ENCODE data around the gene FSD2. TPM values are rescaled to one million over a fixed set of nuclear protein-coding genes. Genes with fewer than 3 reads are reported as not detected.

The FSD2 gene
- polyA plus RNA-seq, 4 donors = 0.18 to 0.45 TPM; not detected in 2

GRCh38 chr15:82835391-82835917 is 29.6 kb upstream of the FSD2 start:
- H3K27ac ChIP-seq (ENCODE audit: low read depth in 1 of 3, low read length in 2 of 3) = no peak overlapping the region
- no peak for DNase-seq
- no peaks in the 10 kb centered on the region for H3K4me1 ChIP-seq (ENCODE audit: control insufficient read depth in 3 of 3, insufficient read depth in 2 of 3, low read depth in 1 of 3, low read length in 2 of 3)
- no peaks in the 10 kb centered on the region for H3K27me3 ChIP-seq (ENCODE audit: control insufficient read depth in 3 of 3, insufficient read depth in 3 of 3, low read length in 3 of 3)
- no peak overlapping the region for H3K4me3 ChIP-seq (ENCODE audit: low read depth in 1 of 3, low read length in 3 of 3)
- H3K36me3 ChIP-seq (ENCODE audit: control insufficient read depth in 3 of 3, insufficient read depth in 2 of 3, low read depth in 1 of 3, low read length in 3 of 3) = peaks cover 25 to 52% (median 27%) of the 10 kb centered on the region in 3 donors
- H3K9me3 ChIP-seq (ENCODE audit: control insufficient read depth in 2 of 2, insufficient read depth in 1 of 2, low read depth in 1 of 2, low read length in 1 of 2) = no peaks in the 10 kb centered on the region
- FAIRE-seq = no peak
- 97 to 98% (median 98%) methylated on average over 7 of the region's 7 CpGs for WGBS, 3 donors

- Histone ChIP-seq H3K4me1 (ENCODE audit: control insufficient read depth in 3 of 3, insufficient read depth in 2 of 3, low read depth in 1 of 3, low read length in 2 of 3) (no peaks in the 10 kb centered on the region), H3K36me3 (ENCODE audit: control insufficient read depth in 3 of 3, insufficient read depth in 2 of 3, low read depth in 1 of 3, low read length in 3 of 3) (peaks cover 25 to 59% (median 34%) of the 10 kb centered on the region in 3 donors), H3K9me3 (ENCODE audit: control insufficient read depth in 2 of 2, insufficient read depth in 1 of 2, low read depth in 1 of 2, low read length in 1 of 2) (no peaks in the 10 kb centered on the region), H3K27me3 (ENCODE audit: control insufficient read depth in 3 of 3, insufficient read depth in 3 of 3, low read length in 3 of 3) (no peaks in the 10 kb centered on the region), H3K4me3 (ENCODE audit: low read depth in 1 of 3, low read length in 3 of 3) (no peak overlapping the region), H3K27ac (ENCODE audit: low read depth in 1 of 3, low read length in 2 of 3) (no peak overlapping the region)
- 88 to 98% (median 96%) methylated on average over 4 of the region's 4 CpGs for WGBS, 3 donors
- FAIRE-seq (no peak), DNase-seq (no peak)
These were observed 27.5 kb upstream of the FSD2 start for GRCh38 chr15:82833362-82833682.

- Histone ChIP-seq H3K27ac (ENCODE audit: low read depth in 1 of 3, low read length in 2 of 3) (no peak overlapping the region), H3K4me1 (ENCODE audit: control insufficient read depth in 3 of 3, insufficient read depth in 2 of 3, low read depth in 1 of 3, low read length in 2 of 3) (no peaks in the 10 kb centered on the region), H3K9me3 (ENCODE audit: control insufficient read depth in 2 of 2, insufficient read depth in 1 of 2, low read depth in 1 of 2, low read length in 1 of 2) (no peaks in the 10 kb centered on the region), H3K4me3 (ENCODE audit: low read depth in 1 of 3, low read length in 3 of 3) (no peak overlapping the region), H3K27me3 (ENCODE audit: control insufficient read depth in 3 of 3, insufficient read depth in 3 of 3, low read length in 3 of 3) (no peaks in the 10 kb centered on the region), H3K36me3 (ENCODE audit: control insufficient read depth in 3 of 3, insufficient read depth in 2 of 3, low read depth in 1 of 3, low read length in 3 of 3) (peaks cover 29 to 58% (median 38%) of the 10 kb centered on the region in 3 donors)
- FAIRE-seq (no peak), DNase-seq (no peak)
- WGBS, 3 donors = 72 to 83% (median 74%) methylated on average over 13 of the region's 13 CpGs
These were observed 26.9 kb upstream of the FSD2 start for GRCh38 chr15:82832601-82833361.

GRCh38 chr15:82831894-82832600 is 26.2 kb upstream of the FSD2 start:
- WGBS, 3 donors = 90 to 94% (median 94%) methylated on average over 5 of the region's 5 CpGs
- peaks cover 27 to 55% (median 38%) of the 10 kb centered on the region in 3 donors for H3K36me3 ChIP-seq (ENCODE audit: control insufficient read depth in 3 of 3, insufficient read depth in 2 of 3, low read depth in 1 of 3, low read length in 3 of 3)

DNA sequence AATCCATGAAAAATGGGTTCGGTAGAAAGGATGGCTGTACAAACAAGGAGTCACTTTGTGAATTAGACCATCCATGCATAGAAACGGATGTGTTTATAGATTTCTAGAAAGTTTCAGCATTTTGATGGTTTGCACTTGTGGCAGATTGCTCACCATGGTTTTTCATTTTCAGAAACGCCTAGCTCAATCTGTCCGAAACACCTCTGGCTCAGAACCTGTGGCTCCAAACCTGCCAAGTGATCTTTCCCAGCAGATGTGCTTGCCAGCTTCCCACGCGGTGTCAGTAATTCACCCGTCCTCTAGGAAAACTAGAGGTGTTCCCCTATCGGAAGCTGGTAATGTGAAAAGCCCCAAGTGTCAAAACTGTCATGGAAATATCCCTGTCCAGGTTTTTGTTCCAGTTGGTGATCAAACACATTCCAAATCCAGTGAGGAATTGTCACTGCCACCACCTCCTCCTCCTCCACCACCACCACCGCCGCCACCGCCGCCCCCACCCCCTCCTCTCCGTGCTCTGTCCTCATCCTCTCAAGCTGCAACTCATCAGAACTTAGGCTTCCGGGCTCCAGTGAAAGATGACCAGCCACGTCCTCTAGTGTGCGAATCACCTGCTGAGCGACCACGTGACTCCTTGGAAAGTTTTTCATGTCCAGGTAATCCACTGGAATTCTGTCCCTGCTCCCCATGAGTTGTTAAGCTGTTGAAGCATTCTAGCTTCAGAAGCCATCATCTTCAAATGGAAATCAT is 24.7 kb upstream of the FSD2 start:
- no peak overlapping the region for H3K4me3 ChIP-seq (ENCODE audit: low read depth in 1 of 3, low read length in 3 of 3)
- FAIRE-seq (no peak), DNase-seq (no peak)
- H3K9me3 ChIP-seq (ENCODE audit: control insufficient read depth in 2 of 2, insufficient read depth in 1 of 2, low read depth in 1 of 2, low read length in 1 of 2) = no peaks in the 10 kb centered on the region
- no peak overlapping the region for H3K27ac ChIP-seq (ENCODE audit: low read depth in 1 of 3, low read length in 2 of 3)
- H3K4me1 ChIP-seq (ENCODE audit: control insufficient read depth in 3 of 3, insufficient read depth in 2 of 3, low read depth in 1 of 3, low read length in 2 of 3) = no peaks in the 10 kb centered on the region
- H3K27me3 ChIP-seq (ENCODE audit: control insufficient read depth in 3 of 3, insufficient read depth in 3 of 3, low read length in 3 of 3) = no peaks in the 10 kb centered on the region
- H3K36me3 ChIP-seq (ENCODE audit: control insufficient read depth in 3 of 3, insufficient read depth in 2 of 3, low read depth in 1 of 3, low read length in 3 of 3) = peaks cover 25 to 48% (median 37%) of the 10 kb centered on the region in 3 donors
- WGBS, 3 donors = 85 to 91% (median 91%) methylated on average over 18 of the region's 18 CpGs

More at GRCh38 chr15:82831894-82832600, 26.2 kb upstream of the FSD2 start:
- no peak overlapping the region for H3K27ac ChIP-seq (ENCODE audit: low read depth in 1 of 3, low read length in 2 of 3)
- no peaks in the 10 kb centered on the region for H3K27me3 ChIP-seq (ENCODE audit: control insufficient read depth in 3 of 3, insufficient read depth in 3 of 3, low read length in 3 of 3)
- FAIRE-seq (no peak), DNase-seq (no peak)
- no peaks in the 10 kb centered on the region for H3K4me1 ChIP-seq (ENCODE audit: control insufficient read depth in 3 of 3, insufficient read depth in 2 of 3, low read depth in 1 of 3, low read length in 2 of 3)
- no peaks in the 10 kb centered on the region for H3K9me3 ChIP-seq (ENCODE audit: control insufficient read depth in 2 of 2, insufficient read depth in 1 of 2, low read depth in 1 of 2, low read length in 1 of 2)
- no peak overlapping the region for H3K4me3 ChIP-seq (ENCODE audit: low read depth in 1 of 3, low read length in 3 of 3)

GRCh38 chr15:82829234-82829633 is 23.4 kb upstream of the FSD2 start:
- Histone ChIP-seq H3K4me1 (ENCODE audit: control insufficient read depth in 3 of 3, insufficient read depth in 2 of 3, low read depth in 1 of 3, low read length in 2 of 3) (no peaks in the 10 kb centered on the region), H3K27ac (ENCODE audit: low read depth in 1 of 3, low read length in 2 of 3) (no peak overlapping the region), H3K9me3 (ENCODE audit: control insufficient read depth in 2 of 2, insufficient read depth in 1 of 2, low read depth in 1 of 2, low read length in 1 of 2) (no peaks in the 10 kb centered on the region), H3K36me3 (ENCODE audit: control insufficient read depth in 3 of 3, insufficient read depth in 2 of 3, low read depth in 1 of 3, low read length in 3 of 3) (peaks cover 26 to 48% (median 36%) of the 10 kb centered on the region in 3 donors), H3K4me3 (ENCODE audit: low read depth in 1 of 3, low read length in 3 of 3) (no peak overlapping the region), H3K27me3 (ENCODE audit: control insufficient read depth in 3 of 3, insufficient read depth in 3 of 3, low read length in 3 of 3) (no peaks in the 10 kb centered on the region)
- no peak for FAIRE-seq
- DNase-seq = no peak
- 93 to 98% (median 97%) methylated on average over 4 of the region's 4 CpGs for WGBS, 3 donors

- Histone ChIP-seq H3K27me3 (ENCODE audit: control insufficient read depth in 3 of 3, insufficient read depth in 3 of 3, low read length in 3 of 3) (no peaks in the 10 kb centered on the region), H3K27ac (ENCODE audit: low read depth in 1 of 3, low read length in 2 of 3) (no peak overlapping the region), H3K4me1 (ENCODE audit: control insufficient read depth in 3 of 3, insufficient read depth in 2 of 3, low read depth in 1 of 3, low read length in 2 of 3) (no peaks in the 10 kb centered on the region), H3K36me3 (ENCODE audit: control insufficient read depth in 3 of 3, insufficient read depth in 2 of 3, low read depth in 1 of 3, low read length in 3 of 3) (peaks cover 18 to 46% (median 33%) of the 10 kb centered on the region in 3 donors), H3K4me3 (ENCODE audit: low read depth in 1 of 3, low read length in 3 of 3) (no peak overlapping the region), H3K9me3 (ENCODE audit: control insufficient read depth in 2 of 2, insufficient read depth in 1 of 2, low read depth in 1 of 2, low read length in 1 of 2) (no peaks in the 10 kb centered on the region)
- DNase-seq (no peak), FAIRE-seq (no peak)
- 52 to 67% (median 63%) methylated on average over 1 of the region's 1 CpG for WGBS, 3 donors
These were observed 22.2 kb upstream of the FSD2 start for GRCh38 chr15:82828075-82828474.

GRCh38 chr15:82823049-82823448 is 17.2 kb upstream of the FSD2 start:
- Histone ChIP-seq H3K9me3 (ENCODE audit: control insufficient read depth in 2 of 2, insufficient read depth in 1 of 2, low read depth in 1 of 2, low read length in 1 of 2) (peaks cover 0 to 4% of the 10 kb centered on the region in 2 donors), H3K27ac (ENCODE audit: low read depth in 1 of 3, low read length in 2 of 3) (no peak overlapping the region), H3K36me3 (ENCODE audit: control insufficient read depth in 3 of 3, insufficient read depth in 2 of 3, low read depth in 1 of 3, low read length in 3 of 3) (peaks cover 10 to 39% (median 13%) of the 10 kb centered on the region in 3 donors), H3K27me3 (ENCODE audit: control insufficient read depth in 3 of 3, insufficient read depth in 3 of 3, low read length in 3 of 3) (no peaks in the 10 kb centered on the region), H3K4me3 (ENCODE audit: low read depth in 1 of 3, low read length in 3 of 3) (no peak overlapping the region), H3K4me1 (ENCODE audit: control insufficient read depth in 3 of 3, insufficient read depth in 2 of 3, low read depth in 1 of 3, low read length in 2 of 3) (no peaks in the 10 kb centered on the region)
- FAIRE-seq (no peak), DNase-seq (no peak)
- WGBS, 3 donors = 92 to 95% (median 93%) methylated on average over 5 of the region's 5 CpGs

Data from small intestine (tissue), 7 donors.